K562 (cell line): ENCODE measurements around the gene RIMKLA. TPM values are rescaled to one million over a fixed set of nuclear protein-coding genes. Genes with fewer than 3 reads are reported as not detected.

Experiments used
- CHD7 ChIP-seq: fragments of 200-600 bp; sonication (generic); IDR thresholded peaks from one replicate; pipeline ENCODE4 v1.6.1; 2012; ENCODE audit warnings: mild to moderate bottlenecking, low read depth, low read length, inconsistent platforms
- DPF2 ChIP-seq: fragments of 450-650 bp; IDR thresholded peaks from 2 replicates; pipeline ENCODE4 v1.6.1; 2016
- E4F1 ChIP-seq: fragments of 250-450 bp; sonication (Bioruptor Pico); IDR thresholded peaks from 2 replicates; pipeline ENCODE4 v1.5.0; 2021; ENCODE audit warnings: mild to moderate bottlenecking, borderline replicate concordance
- KDM5B ChIP-seq: fragments of 200-600 bp; sonication (generic); IDR thresholded peaks from 2 replicates; pipeline ENCODE4 v1.6.1; 2012; ENCODE audit warnings: low read depth, mild to moderate bottlenecking, moderate library complexity, low read length, control low read depth, inconsistent platforms; ENCODE audit not compliant: insufficient replicate concordance
- POLR3A ChIP-seq: IDR thresholded peaks from 2 replicates; pipeline ENCODE4 v1.6.1; 2011; ENCODE audit warnings: borderline replicate concordance, mild to moderate bottlenecking, moderate library complexity; ENCODE audit not compliant: insufficient read length, insufficient read depth; ENCODE audit errors: extremely low read depth
- polyA plus RNA-seq, 8 experiments: library from polyadenylated mRNA; depleted of rRNA in 4 of 8; stranded (reverse) in 5 of 8; unstranded in 3 of 8; fragments of >200 nt; fragmentation: Nextera tagmentation in 2 of 8; fragmentation: Illumina TruSeq in 1 of 8; extraction: Ambion mirVana in 2 of 8; extraction: Trizol in 1 of 8; gene quantifications; 2 replicates each; pipeline versions ENCODE4 v1.2.1 to v1.2.3, GENCODE V29; 2011 to 2014; ENCODE audit warnings: inconsistent platforms in 1 of 8, missing spikeins in 1 of 8
- total RNA-seq, 7 experiments: library from RNA; depleted of rRNA in 6 of 7; stranded (reverse); fragments of >200 nt in 6 of 7; fragmentation: Illumina TruSeq in 2 of 7; extraction: Trizol in 2 of 7; gene quantifications; 2 replicates each; pipeline versions ENCODE4 v1.2.1 to v1.2.3, GENCODE V29; 2011 to 2021; ENCODE audit warnings: low replicate concordance in 1 of 7
- TF ChIP-seq, protein P1 (sequence below): fragments of 150-350 bp; IDR thresholded peaks from 2 replicates; pipeline ENCODE4 v1.6.1; 2014; ENCODE audit warnings: low read depth, mild to moderate bottlenecking, low read length, borderline replicate concordance
- TF ChIP-seq, protein P2 (sequence below): fragments of 250-450 bp; sonication (Bioruptor Pico); IDR thresholded peaks from 2 replicates; pipeline ENCODE4 v1.8.0; 2021; ENCODE audit warnings: mild to moderate bottlenecking, moderate library complexity

The RIMKLA gene
- total and polyA plus RNA-seq, 9 of the 15 experiments (the other 6 are each of a cell fraction or from before 2014, with no cell fraction given), result 0.02 TPM; not detected in 8

- TF ChIP-seq CHD7, result no peak
- no peak for TF ChIP-seq KDM5B
- TF ChIP-seq, protein P1, sequence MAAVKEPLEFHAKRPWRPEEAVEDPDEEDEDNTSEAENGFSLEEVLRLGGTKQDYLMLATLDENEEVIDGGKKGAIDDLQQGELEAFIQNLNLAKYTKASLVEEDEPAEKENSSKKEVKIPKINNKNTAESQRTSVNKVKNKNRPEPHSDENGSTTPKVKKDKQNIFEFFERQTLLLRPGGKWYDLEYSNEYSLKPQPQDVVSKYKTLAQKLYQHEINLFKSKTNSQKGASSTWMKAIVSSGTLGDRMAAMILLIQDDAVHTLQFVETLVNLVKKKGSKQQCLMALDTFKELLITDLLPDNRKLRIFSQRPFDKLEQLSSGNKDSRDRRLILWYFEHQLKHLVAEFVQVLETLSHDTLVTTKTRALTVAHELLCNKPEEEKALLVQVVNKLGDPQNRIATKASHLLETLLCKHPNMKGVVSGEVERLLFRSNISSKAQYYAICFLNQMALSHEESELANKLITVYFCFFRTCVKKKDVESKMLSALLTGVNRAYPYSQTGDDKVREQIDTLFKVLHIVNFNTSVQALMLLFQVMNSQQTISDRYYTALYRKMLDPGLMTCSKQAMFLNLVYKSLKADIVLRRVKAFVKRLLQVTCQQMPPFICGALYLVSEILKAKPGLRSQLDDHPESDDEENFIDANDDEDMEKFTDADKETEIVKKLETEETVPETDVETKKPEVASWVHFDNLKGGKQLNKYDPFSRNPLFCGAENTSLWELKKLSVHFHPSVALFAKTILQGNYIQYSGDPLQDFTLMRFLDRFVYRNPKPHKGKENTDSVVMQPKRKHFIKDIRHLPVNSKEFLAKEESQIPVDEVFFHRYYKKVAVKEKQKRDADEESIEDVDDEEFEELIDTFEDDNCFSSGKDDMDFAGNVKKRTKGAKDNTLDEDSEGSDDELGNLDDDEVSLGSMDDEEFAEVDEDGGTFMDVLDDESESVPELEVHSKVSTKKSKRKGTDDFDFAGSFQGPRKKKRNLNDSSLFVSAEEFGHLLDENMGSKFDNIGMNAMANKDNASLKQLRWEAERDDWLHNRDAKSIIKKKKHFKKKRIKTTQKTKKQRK, result no peak
- TF ChIP-seq DPF2, result no peak
- TF ChIP-seq, protein P2, sequence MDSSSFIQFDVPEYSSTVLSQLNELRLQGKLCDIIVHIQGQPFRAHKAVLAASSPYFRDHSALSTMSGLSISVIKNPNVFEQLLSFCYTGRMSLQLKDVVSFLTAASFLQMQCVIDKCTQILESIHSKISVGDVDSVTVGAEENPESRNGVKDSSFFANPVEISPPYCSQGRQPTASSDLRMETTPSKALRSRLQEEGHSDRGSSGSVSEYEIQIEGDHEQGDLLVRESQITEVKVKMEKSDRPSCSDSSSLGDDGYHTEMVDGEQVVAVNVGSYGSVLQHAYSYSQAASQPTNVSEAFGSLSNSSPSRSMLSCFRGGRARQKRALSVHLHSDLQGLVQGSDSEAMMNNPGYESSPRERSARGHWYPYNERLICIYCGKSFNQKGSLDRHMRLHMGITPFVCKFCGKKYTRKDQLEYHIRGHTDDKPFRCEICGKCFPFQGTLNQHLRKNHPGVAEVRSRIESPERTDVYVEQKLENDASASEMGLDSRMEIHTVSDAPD, result no peak
- no peak for TF ChIP-seq E4F1 (CRISPR knock-in tag)
- TF ChIP-seq POLR3A, result no peak
Observed at GRCh38 chr1:42429603-42430002, 49.0 kb downstream of the RIMKLA start (continued).
